ENCODE measurements around the gene NBPF12.
"Not testable (repeated sequence)": the region's sequence is repeated elsewhere in the genome, so short reads cannot be mapped to it uniquely, and the experiment has no call there.

The NBPF12 gene

DNA sequence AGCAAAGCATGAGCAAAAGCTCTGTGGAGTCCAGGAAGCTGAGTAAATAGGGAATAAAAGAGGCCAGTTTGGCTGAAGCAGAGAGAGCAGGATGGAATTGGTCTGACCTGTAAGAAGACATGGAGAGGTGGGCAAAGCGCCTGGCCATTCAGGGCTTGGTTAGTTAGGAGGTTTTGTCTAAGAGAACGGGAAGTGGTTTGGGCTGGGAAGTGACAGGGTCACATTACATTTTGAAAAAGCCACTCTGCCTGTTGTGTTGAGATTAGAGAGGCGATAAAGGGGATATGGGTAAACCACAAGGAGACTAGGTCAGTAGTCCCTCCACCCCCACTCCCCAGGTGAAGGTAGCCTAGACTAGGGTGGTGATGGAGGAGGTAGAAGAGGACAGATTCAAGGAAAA lies 662 bp upstream of the NBPF12 start:
- H3K27ac ChIP-seq (ENCODE audit: low read depth, low read length); H3K4me1 ChIP-seq (ENCODE audit: insufficient read depth, low read length); H3K4me3 ChIP-seq (ENCODE audit: low read depth in 1 of 2, low read length in 2 of 2); H3K27me3 ChIP-seq (ENCODE audit: control insufficient read depth in 1 of 2, insufficient read depth in 2 of 2, low read length in 2 of 2); H3K36me3 ChIP-seq (ENCODE audit: insufficient read depth, low read length); H3K9me3 ChIP-seq (ENCODE audit: low read length); H3K9ac ChIP-seq (ENCODE audit: low read length): not testable (repeated sequence)

GRCh38 chr1:146938927-146939786 lies 1.0 kb downstream of the NBPF12 start:
- H3K27me3 ChIP-seq (ENCODE audit: control insufficient read depth in 1 of 2, insufficient read depth in 2 of 2, low read length in 2 of 2); H3K27ac ChIP-seq (ENCODE audit: low read depth, low read length); H3K36me3 ChIP-seq (ENCODE audit: insufficient read depth, low read length); H3K9me3 ChIP-seq (ENCODE audit: low read length); H3K9ac ChIP-seq (ENCODE audit: low read length); H3K4me1 ChIP-seq (ENCODE audit: insufficient read depth, low read length): not testable (repeated sequence)
- peak overlapping the region; percentile 49 to 52 for H3K4me3 ChIP-seq (ENCODE audit: low read depth in 1 of 2, low read length in 2 of 2)

- H3K36me3 ChIP-seq (ENCODE audit: insufficient read depth, low read length); H3K9ac ChIP-seq (ENCODE audit: low read length); H3K27ac ChIP-seq (ENCODE audit: low read depth, low read length); H3K4me3 ChIP-seq (ENCODE audit: low read depth in 1 of 2, low read length in 2 of 2); H3K4me1 ChIP-seq (ENCODE audit: insufficient read depth, low read length); H3K9me3 ChIP-seq (ENCODE audit: low read length); H3K27me3 ChIP-seq (ENCODE audit: control insufficient read depth in 1 of 2, insufficient read depth in 2 of 2, low read length in 2 of 2): not testable (repeated sequence)
Measured at GRCh38 chr1:146940293-146940692, 2.2 kb downstream of the NBPF12 start.

GRCh38 chr1:146943342-146943886 lies 5.3 kb downstream of the NBPF12 start:
- H3K27ac ChIP-seq (ENCODE audit: low read depth, low read length); H3K36me3 ChIP-seq (ENCODE audit: insufficient read depth, low read length); H3K4me3 ChIP-seq (ENCODE audit: low read depth in 1 of 2, low read length in 2 of 2); H3K4me1 ChIP-seq (ENCODE audit: insufficient read depth, low read length); H3K9ac ChIP-seq (ENCODE audit: low read length); H3K27me3 ChIP-seq (ENCODE audit: control insufficient read depth in 1 of 2, insufficient read depth in 2 of 2, low read length in 2 of 2); H3K9me3 ChIP-seq (ENCODE audit: low read length): not testable (repeated sequence)

DNA sequence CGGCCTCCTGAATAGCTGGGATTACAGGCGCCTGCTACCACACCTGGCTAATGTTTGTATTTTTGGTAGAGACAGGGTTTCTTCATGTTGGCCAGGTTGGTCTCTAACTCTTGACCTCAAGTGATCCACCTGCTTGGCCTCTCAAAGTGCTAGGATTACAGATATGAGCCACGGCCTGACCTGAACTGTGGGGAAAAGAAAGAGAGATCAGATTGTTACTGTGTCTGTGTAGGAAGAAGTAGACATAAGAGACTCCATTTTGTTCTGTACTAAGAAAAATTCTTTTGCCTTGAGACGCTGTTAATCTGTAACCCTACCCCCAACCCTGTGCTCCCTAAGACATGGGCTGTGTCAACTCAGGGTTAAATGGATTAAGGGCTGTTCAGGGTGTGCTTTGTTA lies 10.0 kb downstream of the NBPF12 start:
- not testable (repeated sequence) for H3K9ac ChIP-seq (ENCODE audit: low read length); H3K4me3 ChIP-seq (ENCODE audit: low read depth in 1 of 2, low read length in 2 of 2); H3K27me3 ChIP-seq (ENCODE audit: control insufficient read depth in 1 of 2, insufficient read depth in 2 of 2, low read length in 2 of 2); H3K27ac ChIP-seq (ENCODE audit: low read depth, low read length); H3K9me3 ChIP-seq (ENCODE audit: low read length); H3K36me3 ChIP-seq (ENCODE audit: insufficient read depth, low read length); H3K4me1 ChIP-seq (ENCODE audit: insufficient read depth, low read length)

DNA sequence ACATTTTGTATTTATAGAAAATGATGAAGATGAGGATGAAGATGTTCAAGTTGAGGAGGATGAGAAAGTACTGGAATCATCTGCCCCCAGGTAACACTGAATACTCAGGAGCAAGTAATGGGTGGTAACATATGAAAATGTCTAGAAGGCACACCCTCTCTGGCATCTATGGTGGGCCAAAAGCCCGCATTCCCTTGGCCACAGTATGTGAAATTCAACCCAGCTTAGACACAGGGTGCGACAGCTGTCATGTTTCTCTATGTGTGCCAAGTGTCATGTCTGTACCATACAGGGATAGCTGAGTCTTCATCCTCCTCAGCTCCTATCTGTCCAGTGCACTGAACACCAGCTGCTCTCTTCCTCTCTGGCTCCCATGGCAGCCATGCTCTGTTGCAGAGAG lies 26.2 kb downstream of the NBPF12 start:
- H3K4me3 ChIP-seq (ENCODE audit: low read depth in 1 of 2, low read length in 2 of 2); H3K27me3 ChIP-seq (ENCODE audit: control insufficient read depth in 1 of 2, insufficient read depth in 2 of 2, low read length in 2 of 2); H3K9me3 ChIP-seq (ENCODE audit: low read length); H3K9ac ChIP-seq (ENCODE audit: low read length); H3K36me3 ChIP-seq (ENCODE audit: insufficient read depth, low read length); H3K27ac ChIP-seq (ENCODE audit: low read depth, low read length); H3K4me1 ChIP-seq (ENCODE audit: insufficient read depth, low read length): not testable (repeated sequence)

- H3K4me3 ChIP-seq (ENCODE audit: low read depth in 1 of 2, low read length in 2 of 2); H3K36me3 ChIP-seq (ENCODE audit: insufficient read depth, low read length); H3K27ac ChIP-seq (ENCODE audit: low read depth, low read length); H3K27me3 ChIP-seq (ENCODE audit: control insufficient read depth in 1 of 2, insufficient read depth in 2 of 2, low read length in 2 of 2); H3K9me3 ChIP-seq (ENCODE audit: low read length); H3K4me1 ChIP-seq (ENCODE audit: insufficient read depth, low read length); H3K9ac ChIP-seq (ENCODE audit: low read length): not testable (repeated sequence)
Measured at GRCh38 chr1:146966351-146966750, 28.2 kb downstream of the NBPF12 start.

DNA sequence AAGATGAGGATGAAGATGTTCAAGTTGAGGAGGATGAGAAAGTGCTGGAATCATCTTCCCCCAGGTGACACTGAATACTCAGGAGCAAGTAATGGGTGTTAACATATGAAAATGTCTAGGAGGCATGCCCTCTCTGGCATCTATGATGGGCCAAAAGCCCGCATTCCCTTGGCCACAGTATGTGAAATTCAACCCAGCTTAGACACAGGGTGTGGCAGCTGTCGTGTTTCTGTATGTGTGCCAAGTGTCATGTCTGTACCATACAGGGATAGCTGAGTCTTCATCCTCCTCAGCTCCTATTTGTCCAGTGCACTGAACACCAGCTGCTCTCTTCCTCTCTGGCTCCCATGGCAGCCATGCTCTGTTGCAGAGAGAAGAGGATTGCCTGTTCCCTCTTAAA lies 32.5 kb downstream of the NBPF12 start:
- not testable (repeated sequence) for H3K27ac ChIP-seq (ENCODE audit: low read depth, low read length); H3K27me3 ChIP-seq (ENCODE audit: control insufficient read depth in 1 of 2, insufficient read depth in 2 of 2, low read length in 2 of 2); H3K9me3 ChIP-seq (ENCODE audit: low read length); H3K4me3 ChIP-seq (ENCODE audit: low read depth in 1 of 2, low read length in 2 of 2); H3K36me3 ChIP-seq (ENCODE audit: insufficient read depth, low read length); H3K9ac ChIP-seq (ENCODE audit: low read length); H3K4me1 ChIP-seq (ENCODE audit: insufficient read depth, low read length)

GRCh38 chr1:146972681-146973080 lies 34.6 kb downstream of the NBPF12 start:
- not testable (repeated sequence) for H3K36me3 ChIP-seq (ENCODE audit: insufficient read depth, low read length); H3K4me3 ChIP-seq (ENCODE audit: low read depth in 1 of 2, low read length in 2 of 2); H3K27me3 ChIP-seq (ENCODE audit: control insufficient read depth in 1 of 2, insufficient read depth in 2 of 2, low read length in 2 of 2); H3K27ac ChIP-seq (ENCODE audit: low read depth, low read length); H3K9me3 ChIP-seq (ENCODE audit: low read length); H3K9ac ChIP-seq (ENCODE audit: low read length); H3K4me1 ChIP-seq (ENCODE audit: insufficient read depth, low read length)

DNA sequence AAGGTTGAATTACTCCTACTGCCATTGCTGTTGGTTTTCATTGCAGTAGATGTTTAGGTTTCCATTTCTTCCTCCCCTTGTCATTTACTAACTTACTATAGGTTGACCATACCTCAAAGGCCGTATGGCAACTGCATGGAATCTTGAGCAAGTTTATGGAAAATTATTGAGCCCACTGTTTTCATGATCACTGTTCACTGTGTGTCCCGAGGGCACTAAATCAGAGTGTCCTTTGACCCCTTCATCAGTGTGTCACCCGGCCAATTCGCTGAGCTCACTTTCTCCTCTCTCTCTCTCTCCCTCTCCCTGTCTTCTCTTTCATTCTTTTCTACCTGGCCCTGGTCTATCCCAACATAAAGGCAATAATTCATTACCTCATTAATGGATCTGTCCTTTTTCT lies 47.7 kb downstream of the NBPF12 start:
- not testable (repeated sequence) for H3K9ac ChIP-seq (ENCODE audit: low read length)

GRCh38 chr1:146986450-146986849 lies 48.3 kb downstream of the NBPF12 start:
- H3K9ac ChIP-seq (ENCODE audit: low read length); H3K4me3 ChIP-seq (ENCODE audit: low read depth in 1 of 2, low read length in 2 of 2); H3K36me3 ChIP-seq (ENCODE audit: insufficient read depth, low read length); H3K4me1 ChIP-seq (ENCODE audit: insufficient read depth, low read length); H3K9me3 ChIP-seq (ENCODE audit: low read length); H3K27me3 ChIP-seq (ENCODE audit: control insufficient read depth in 1 of 2, insufficient read depth in 2 of 2, low read length in 2 of 2); H3K27ac ChIP-seq (ENCODE audit: low read depth, low read length): not testable (repeated sequence)

More for the DNA sequence above, 47.7 kb downstream of the NBPF12 start:
- H3K36me3 ChIP-seq (ENCODE audit: insufficient read depth, low read length); H3K27me3 ChIP-seq (ENCODE audit: control insufficient read depth in 1 of 2, insufficient read depth in 2 of 2, low read length in 2 of 2); H3K4me1 ChIP-seq (ENCODE audit: insufficient read depth, low read length); H3K9me3 ChIP-seq (ENCODE audit: low read length); H3K27ac ChIP-seq (ENCODE audit: low read depth, low read length); H3K4me3 ChIP-seq (ENCODE audit: low read depth in 1 of 2, low read length in 2 of 2): not testable (repeated sequence)

DNA sequence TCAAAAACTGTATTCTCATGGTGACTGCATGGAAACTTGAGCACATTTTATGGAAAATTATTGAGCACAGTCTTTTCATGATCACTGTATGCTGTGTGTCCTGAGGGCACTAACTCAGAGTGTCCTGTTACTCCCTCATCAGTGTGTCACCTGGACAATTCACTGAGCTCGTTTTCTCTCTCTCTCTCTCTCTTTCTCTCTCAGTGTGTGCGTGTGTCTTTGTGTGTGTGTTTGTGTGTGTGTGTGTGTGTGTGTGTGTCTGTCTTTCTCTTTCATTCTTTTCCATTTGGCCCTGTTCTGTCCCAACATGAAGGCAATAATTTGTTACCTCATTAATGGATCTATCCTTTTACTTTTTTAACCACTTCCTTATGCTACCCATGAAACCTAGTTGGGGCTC lies 49.4 kb downstream of the NBPF12 start:
- not testable (repeated sequence) for H3K4me3 ChIP-seq (ENCODE audit: low read depth in 1 of 2, low read length in 2 of 2); H3K9me3 ChIP-seq (ENCODE audit: low read length); H3K36me3 ChIP-seq (ENCODE audit: insufficient read depth, low read length); H3K9ac ChIP-seq (ENCODE audit: low read length); H3K27me3 ChIP-seq (ENCODE audit: control insufficient read depth in 1 of 2, insufficient read depth in 2 of 2, low read length in 2 of 2); H3K4me1 ChIP-seq (ENCODE audit: insufficient read depth, low read length); H3K27ac ChIP-seq (ENCODE audit: low read depth, low read length)

All from muscle layer of colon (tissue), 2 donors.